Astrocyte of the cerebellum (primary cell): ENCODE measurements around the gene SPATA16.

Experiments used
- DNase-seq: peaks from one replicate; pipeline ENCODE4 v3.0.0-alpha.2; 2011; ENCODE audit warnings: low read depth
- H3K4me3 ChIP-seq: 2 replicates; pipeline ENCODE4 v1.5.1; 2011; ENCODE audit warnings: mild to moderate bottlenecking, low read depth, low read length, moderate library complexity
- in situ Hi-C: cut with HindIII; loops from 2 replicates; pipeline ENCODE4 v1.10.0; 2017; ENCODE audit warnings: low sequenced_read_pairs
- TF ChIP-seq, protein P1 (sequence below): IDR thresholded peaks from 2 replicates; pipeline ENCODE4 v1.5.1; 2012; ENCODE audit warnings: low read length, low read depth, moderate library complexity, mild to moderate bottlenecking; ENCODE audit errors: missing control alignments

Gene SPATA16

DNA sequence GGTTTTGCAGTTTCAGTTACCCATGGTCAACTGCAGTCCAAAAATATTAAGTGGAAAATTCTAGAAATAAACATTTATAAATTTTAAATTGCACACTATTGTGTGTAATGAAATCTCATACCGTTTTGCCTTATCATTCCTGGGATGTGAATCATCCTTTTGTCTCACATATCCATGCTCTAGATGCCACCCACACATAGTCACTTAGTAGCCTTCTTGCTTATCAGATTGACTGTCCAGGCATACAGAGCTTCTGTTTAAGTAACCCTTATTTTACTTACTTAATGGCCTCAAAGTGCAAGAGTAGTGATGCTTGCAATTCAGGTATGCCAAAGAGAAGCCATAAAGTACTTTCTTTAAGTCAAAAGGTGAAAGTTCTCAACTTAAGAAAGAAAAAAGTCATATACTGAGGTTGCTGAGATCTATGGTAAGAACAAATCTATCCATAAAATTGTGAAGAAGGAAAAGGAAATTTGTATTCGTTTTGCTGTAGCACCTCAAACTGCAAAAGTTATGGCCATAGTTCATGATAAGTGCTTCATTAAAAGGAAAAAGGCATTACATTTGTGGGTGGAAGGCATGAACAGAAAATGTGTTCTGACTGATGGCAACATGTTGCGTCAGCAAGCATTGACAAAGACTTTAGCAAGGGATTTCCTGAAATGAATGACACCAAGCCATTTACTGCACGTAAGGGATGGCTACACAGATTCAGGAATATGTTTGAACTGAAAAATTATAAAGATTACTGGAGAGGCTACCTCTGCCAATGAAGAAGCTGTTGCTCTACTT, 43.8 kb downstream of the SPATA16 start:
- TF ChIP-seq, protein P1, sequence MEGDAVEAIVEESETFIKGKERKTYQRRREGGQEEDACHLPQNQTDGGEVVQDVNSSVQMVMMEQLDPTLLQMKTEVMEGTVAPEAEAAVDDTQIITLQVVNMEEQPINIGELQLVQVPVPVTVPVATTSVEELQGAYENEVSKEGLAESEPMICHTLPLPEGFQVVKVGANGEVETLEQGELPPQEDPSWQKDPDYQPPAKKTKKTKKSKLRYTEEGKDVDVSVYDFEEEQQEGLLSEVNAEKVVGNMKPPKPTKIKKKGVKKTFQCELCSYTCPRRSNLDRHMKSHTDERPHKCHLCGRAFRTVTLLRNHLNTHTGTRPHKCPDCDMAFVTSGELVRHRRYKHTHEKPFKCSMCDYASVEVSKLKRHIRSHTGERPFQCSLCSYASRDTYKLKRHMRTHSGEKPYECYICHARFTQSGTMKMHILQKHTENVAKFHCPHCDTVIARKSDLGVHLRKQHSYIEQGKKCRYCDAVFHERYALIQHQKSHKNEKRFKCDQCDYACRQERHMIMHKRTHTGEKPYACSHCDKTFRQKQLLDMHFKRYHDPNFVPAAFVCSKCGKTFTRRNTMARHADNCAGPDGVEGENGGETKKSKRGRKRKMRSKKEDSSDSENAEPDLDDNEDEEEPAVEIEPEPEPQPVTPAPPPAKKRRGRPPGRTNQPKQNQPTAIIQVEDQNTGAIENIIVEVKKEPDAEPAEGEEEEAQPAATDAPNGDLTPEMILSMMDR: no peak
- H3K4me3 ChIP-seq: no peak overlapping the region
- in situ Hi-C loops: no loop called here
- no peak for DNase-seq

DNA sequence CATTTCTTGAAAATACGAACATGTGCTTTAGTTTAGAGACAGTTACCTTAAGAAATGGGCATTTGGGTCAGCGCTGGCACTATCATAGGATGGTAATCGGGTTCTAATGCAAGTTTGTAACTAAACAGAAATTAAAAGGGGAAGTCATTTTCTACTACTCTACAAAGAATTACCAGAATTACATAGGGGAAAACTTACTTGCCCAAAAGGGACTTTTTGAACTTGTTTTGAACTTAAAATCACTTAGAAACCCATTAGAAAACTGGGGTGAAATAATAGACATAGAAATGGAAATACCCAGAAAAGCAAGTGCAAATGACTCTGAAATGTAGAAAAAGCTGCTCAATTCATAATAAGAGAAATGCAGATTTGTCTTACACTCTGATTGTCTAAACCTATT, 44.9 kb downstream of the SPATA16 start:
- TF ChIP-seq, protein P1: no peak
- no peak for DNase-seq
- in situ Hi-C loops: no loop called here
- no peak overlapping the region for H3K4me3 ChIP-seq

DNA sequence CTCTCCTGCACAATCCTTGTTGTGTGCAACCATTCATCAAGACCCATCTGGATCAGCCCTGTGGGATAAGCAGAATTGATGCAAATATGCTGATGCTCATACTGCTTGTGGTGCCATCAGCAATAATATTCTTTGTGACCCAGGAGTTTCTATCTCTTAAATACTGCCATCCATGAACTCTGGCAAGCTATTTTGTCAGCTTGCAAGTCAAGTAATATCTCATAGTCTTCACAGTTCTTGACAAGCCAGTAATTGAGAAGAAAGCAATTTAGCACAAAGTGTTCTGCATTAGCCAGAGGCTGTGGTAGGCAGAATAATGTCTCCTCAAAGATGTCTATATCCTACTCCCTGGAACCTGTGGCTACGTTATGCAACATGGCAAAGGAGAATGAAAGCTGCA, 49.0 kb downstream of the SPATA16 start:
- in situ Hi-C loops: no loop called here

DNA sequence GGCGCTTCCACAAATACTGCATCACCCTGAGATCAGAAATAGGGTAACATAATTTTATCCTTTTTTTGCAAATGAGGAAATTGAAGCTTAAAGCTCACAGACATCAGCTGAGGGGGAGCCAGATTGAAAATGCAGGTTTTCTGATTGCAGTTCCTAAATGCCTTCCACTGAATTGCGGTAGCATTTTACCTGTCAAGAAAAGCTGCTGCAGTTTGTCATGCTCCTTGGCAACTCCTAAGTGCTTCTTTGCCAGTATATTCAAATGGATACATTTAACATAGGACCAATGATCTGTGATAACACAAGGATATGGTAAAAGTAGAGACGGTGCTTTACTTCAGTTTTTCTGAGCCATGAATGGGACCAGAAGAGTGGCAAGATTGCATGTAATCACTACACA, 50.5 kb downstream of the SPATA16 start:
- TF ChIP-seq, protein P1: no peak
- in situ Hi-C loops: no loop called here
- no peak overlapping the region for H3K4me3 ChIP-seq
- no peak for DNase-seq

More for the DNA sequence above, 49.0 kb downstream of the SPATA16 start:
- TF ChIP-seq, protein P1: no peak
- no peak overlapping the region for H3K4me3 ChIP-seq
- no peak for DNase-seq

DNA sequence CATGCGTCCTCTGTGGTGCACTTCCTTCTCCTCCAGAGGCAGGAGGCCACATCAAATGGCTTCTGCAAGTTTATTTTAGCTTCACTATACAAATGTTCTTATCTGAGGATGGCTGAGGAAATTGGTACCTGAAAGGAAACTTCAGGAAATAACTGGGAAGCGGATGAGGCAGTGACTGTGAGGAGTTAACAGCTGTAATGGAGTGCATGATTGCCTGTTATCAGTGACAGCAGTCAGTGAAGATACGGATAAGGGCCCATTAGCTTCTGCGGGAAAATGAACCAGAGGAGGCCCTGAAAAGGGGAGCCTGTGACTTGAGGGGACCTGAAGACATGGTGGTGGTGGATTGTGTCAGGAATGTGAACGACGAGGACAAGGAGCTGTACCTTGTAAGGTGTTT, 51.8 kb downstream of the SPATA16 start:
- H3K4me3 ChIP-seq: no peak overlapping the region
- no peak for DNase-seq
- in situ Hi-C loops: no loop called here
- TF ChIP-seq, protein P1: no peak

DNA sequence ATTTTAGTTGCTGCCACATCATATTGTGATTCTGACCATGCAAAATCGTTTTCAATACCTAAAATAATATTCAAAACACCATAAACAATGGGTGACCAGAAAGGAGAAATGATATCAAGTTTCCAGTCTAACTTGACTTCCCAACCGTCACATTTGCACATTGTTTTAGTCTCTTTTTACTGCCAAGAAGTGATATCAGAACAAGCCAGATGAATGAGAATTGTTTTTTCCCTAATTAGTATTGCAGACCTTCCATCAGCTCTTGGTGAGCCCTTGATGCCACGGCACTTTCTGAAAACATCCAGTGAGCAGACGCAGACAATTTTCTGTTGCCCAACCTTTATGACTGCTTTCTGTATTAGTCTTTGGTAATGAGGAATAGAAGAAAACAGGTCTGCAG, 62.5 kb downstream of the SPATA16 start:
- TF ChIP-seq, protein P1: no peak
- H3K4me3 ChIP-seq: no peak overlapping the region
- no peak for DNase-seq
- in situ Hi-C loops: no loop called here
